Stimulated activated CD4-positive, alpha-beta T cell treated with anti-CD3 and anti-CD28 coated beads, Interleukin-2, amount 100 ng/mL, for 48 hours (primary cell): ENCODE measurements around the gene LRP5.
"Not testable (repeated sequence)": the region's sequence is repeated elsewhere in the genome, so short reads cannot be mapped to it uniquely, and the experiment has no call there.

Source experiments
- DNase-seq, 2 donors: peaks; one replicate each; pipeline ENCODE4 v3.0.0-alpha.2; 2020

LRP5 gene

GRCh38 chr11:68398995-68399851 is 86.8 kb downstream of the LRP5 start:
- no peak for DNase-seq

- DNase-seq = no peak
Measured at GRCh38 chr11:68399916-68400315, 87.5 kb downstream of the LRP5 start.

GRCh38 chr11:68400584-68400983 is 88.2 kb downstream of the LRP5 start:
- not testable (repeated sequence) for DNase-seq

- DNase-seq = no peak
Measured at GRCh38 chr11:68401856-68402255, 89.5 kb downstream of the LRP5 start.

- no peak for DNase-seq
Measured at GRCh38 chr11:68402355-68403031, 90.1 kb downstream of the LRP5 start.

GRCh38 chr11:68403424-68403823 is 91.0 kb downstream of the LRP5 start:
- DNase-seq = no peak

GRCh38 chr11:68403831-68404230 is 91.4 kb downstream of the LRP5 start:
- DNase-seq = no peak

GRCh38 chr11:68406324-68407313 is 94.2 kb downstream of the LRP5 start:
- no peak for DNase-seq

GRCh38 chr11:68408512-68408911 is 96.1 kb downstream of the LRP5 start:
- DNase-seq = no peak

GRCh38 chr11:68409748-68410344 is 97.5 kb downstream of the LRP5 start:
- DNase-seq = no peak

- DNase-seq = no peak
Measured at GRCh38 chr11:68411501-68411991, 99.2 kb downstream of the LRP5 start.

GRCh38 chr11:68412593-68413475 is 100.4 kb downstream of the LRP5 start:
- DNase-seq = peak; percentile 8 to 21

GRCh38 chr11:68413591-68413999 is 101.2 kb downstream of the LRP5 start:
- DNase-seq = no peak

GRCh38 chr11:68414496-68415221 is 102.3 kb downstream of the LRP5 start:
- DNase-seq = no peak

GRCh38 chr11:68416070-68416578 is 103.7 kb downstream of the LRP5 start:
- no peak for DNase-seq

- DNase-seq = no peak
Measured at GRCh38 chr11:68418648-68419047, 106.3 kb downstream of the LRP5 start.

- no peak for DNase-seq
Measured at GRCh38 chr11:68420171-68420570, 107.8 kb downstream of the LRP5 start.

- no peak for DNase-seq
Measured at GRCh38 chr11:68423481-68423880, 111.1 kb downstream of the LRP5 start.

GRCh38 chr11:68424101-68424632 is 111.8 kb downstream of the LRP5 start:
- no peak for DNase-seq
